Measurements from ENCODE around the gene PARD3. TPM values are rescaled to one million over a fixed set of nuclear protein-coding genes. Genes with fewer than 3 reads are reported as not detected.

Gene PARD3
- total RNA-seq, 1 donor from 2014 or later = 0.11 TPM

- intact Hi-C loops (cut with micrococcal nuclease) = no loop called here
- no peak overlapping the region for H3K27ac Mint-ChIP-seq
- POLR2A ChIA-PET = no interaction called here
Observed at GRCh38 chr10:34195364-34196057, 619.6 kb downstream of the PARD3 start.

DNA sequence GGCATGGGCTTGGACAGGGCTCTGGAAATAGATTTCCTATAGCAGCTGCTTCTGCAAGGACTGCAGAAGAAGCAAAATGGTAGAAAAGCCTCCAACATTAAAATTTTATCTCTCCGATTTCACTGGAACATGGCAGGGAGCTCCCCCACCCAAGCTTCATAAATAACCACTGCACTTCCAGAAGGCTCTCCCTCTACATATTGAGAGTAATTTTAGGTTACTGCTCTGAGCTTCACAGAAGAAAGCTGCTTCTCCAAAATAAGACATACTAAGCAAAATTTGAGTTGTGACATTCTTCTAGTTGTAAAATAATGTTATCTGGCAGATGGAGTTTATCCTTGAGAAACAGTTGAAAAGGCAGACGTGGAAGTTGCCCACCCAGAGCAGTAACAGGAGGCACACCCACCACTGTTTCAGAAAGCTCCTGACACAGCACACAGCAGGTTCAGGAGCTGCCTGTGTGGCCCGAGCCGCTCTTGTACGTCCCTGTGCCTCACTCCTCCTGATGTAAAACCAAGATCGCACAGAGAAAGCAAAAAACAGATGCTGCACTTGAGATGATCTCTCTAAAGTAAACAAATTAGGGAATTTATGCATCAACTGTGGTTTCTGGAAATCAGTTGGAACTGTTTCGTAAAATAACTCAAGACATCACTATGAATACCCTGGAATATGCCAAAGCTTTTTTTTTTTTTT lies 621.0 kb downstream of the PARD3 start:
- ChIA-PET CTCF (no interaction called here), POLR2A (no interaction called here)
- intact Hi-C loops (cut with micrococcal nuclease) = no loop called here
- no peak overlapping the region for H3K4me3 Mint-ChIP-seq
- no peaks in the 10 kb centered on the region for H3K9me3 Mint-ChIP-seq
- no peaks in the 10 kb centered on the region for H3K36me3 Mint-ChIP-seq (ENCODE audit: low read depth)
- H3K27ac Mint-ChIP-seq = no peak overlapping the region
- H3K27me3 Mint-ChIP-seq = no peaks in the 10 kb centered on the region
- TF ChIP-seq CTCF (IDR thresholded peaks at IDR 0.05) = no peak
- no peaks in the 10 kb centered on the region for H3K4me1 Mint-ChIP-seq
- DNase-seq (no peak), ATAC-seq (ENCODE audit: low read depth) (no peak)

More at GRCh38 chr10:34195364-34196057, 619.6 kb downstream of the PARD3 start:
- Mint-ChIP-seq H3K36me3 (ENCODE audit: low read depth) (no peaks in the 10 kb centered on the region), H3K9me3 (no peaks in the 10 kb centered on the region), H3K27me3 (no peaks in the 10 kb centered on the region), H3K4me1 (no peaks in the 10 kb centered on the region), H3K4me3 (no peak overlapping the region)
- no peak for TF ChIP-seq CTCF (IDR thresholded peaks at IDR 0.05)
- CTCF ChIA-PET = no interaction called here
- DNase-seq = no peak
- ATAC-seq (ENCODE audit: low read depth) = no peak

DNA sequence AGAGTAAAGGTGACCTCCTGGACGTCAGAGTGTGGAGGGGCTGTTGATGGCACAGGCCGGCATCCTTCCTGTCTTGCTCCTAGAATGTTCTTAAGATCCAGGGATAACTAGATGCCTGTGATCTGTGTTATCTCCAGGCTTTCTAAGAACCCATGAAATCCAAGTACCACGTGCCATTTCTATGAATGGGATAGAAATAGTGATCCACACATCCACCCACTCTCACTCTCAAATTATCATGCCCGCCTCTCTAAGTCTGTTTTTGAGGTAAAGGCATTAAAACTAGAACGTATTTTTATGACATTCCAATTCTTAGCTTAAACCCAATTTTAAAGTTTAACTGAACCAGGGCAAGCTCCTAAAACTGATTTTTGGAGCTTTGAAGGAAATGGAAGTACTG lies 622.5 kb downstream of the PARD3 start:
- no peak for TF ChIP-seq CTCF (IDR thresholded peaks at IDR 0.05)
- Mint-ChIP-seq H3K4me3 (no peak overlapping the region), H3K9me3 (no peaks in the 10 kb centered on the region), H3K4me1 (no peaks in the 10 kb centered on the region), H3K27me3 (no peaks in the 10 kb centered on the region), H3K27ac (no peak overlapping the region), H3K36me3 (ENCODE audit: low read depth) (no peaks in the 10 kb centered on the region)
- POLR2A ChIA-PET = no interaction called here
- CTCF ChIA-PET = no interaction called here
- ATAC-seq (ENCODE audit: low read depth) (no peak), DNase-seq (no peak)
- intact Hi-C loops (cut with micrococcal nuclease) = no loop called here

- CTCF ChIA-PET = no interaction called here
- Mint-ChIP-seq H3K27ac (no peak overlapping the region), H3K4me3 (no peak overlapping the region), H3K9me3 (no peaks in the 10 kb centered on the region), H3K36me3 (ENCODE audit: low read depth) (no peaks in the 10 kb centered on the region), H3K4me1 (no peaks in the 10 kb centered on the region), H3K27me3 (no peaks in the 10 kb centered on the region)
- ATAC-seq (ENCODE audit: low read depth) (no peak), DNase-seq (no peak)
- TF ChIP-seq CTCF (IDR thresholded peaks at IDR 0.05) = no peak
- POLR2A ChIA-PET = no interaction called here
- intact Hi-C loops (cut with micrococcal nuclease) = no loop called here
Observed at GRCh38 chr10:34191406-34191805, 623.7 kb downstream of the PARD3 start.

DNA sequence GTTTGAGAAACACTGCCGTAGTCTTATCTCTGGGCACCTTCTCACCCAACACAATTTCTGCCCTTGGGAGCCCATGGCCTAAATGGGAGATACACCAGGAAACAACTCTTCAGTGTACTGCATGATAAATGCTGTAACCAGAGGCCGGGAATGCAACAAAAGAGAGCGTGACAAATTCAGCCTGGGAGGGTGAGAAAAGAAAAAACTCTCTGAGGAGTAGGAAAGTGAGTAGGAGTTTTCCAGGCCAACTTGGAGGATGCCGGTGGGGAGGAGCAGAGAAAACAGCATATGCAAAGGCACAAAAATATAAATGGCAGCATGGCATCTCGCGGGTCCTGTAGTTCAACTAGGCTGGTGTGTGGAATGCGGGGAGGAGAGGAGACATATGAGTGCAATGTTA lies 624.5 kb downstream of the PARD3 start:
- ATAC-seq (ENCODE audit: low read depth) (no peak), DNase-seq (no peak)
- intact Hi-C loops (cut with micrococcal nuclease) = no loop called here
- ChIA-PET POLR2A (no interaction called here), CTCF (no interaction called here)
- H3K27ac Mint-ChIP-seq = no peak overlapping the region
- no peak overlapping the region for H3K4me3 Mint-ChIP-seq
- no peaks in the 10 kb centered on the region for H3K36me3 Mint-ChIP-seq (ENCODE audit: low read depth)
- H3K27me3 Mint-ChIP-seq = no peaks in the 10 kb centered on the region
- no peaks in the 10 kb centered on the region for H3K9me3 Mint-ChIP-seq
- TF ChIP-seq CTCF (IDR thresholded peaks at IDR 0.05) = no peak
- H3K4me1 Mint-ChIP-seq = no peaks in the 10 kb centered on the region

All from activated B cell treated with CpG ODN at 0.5 μM for 24 hours (primary cell).